ENCODE measurements around the gene MRPL42. TPM values are rescaled to one million over a fixed set of nuclear protein-coding genes. Genes with fewer than 3 reads are reported as not detected.
"Not testable (repeated sequence)": the region's sequence is repeated elsewhere in the genome, so short reads cannot be mapped to it uniquely, and the experiment has no call there.

MRPL42 gene
- total RNA-seq, 4 donors from 2014 or later: 36.0 to 47.0 (median 38.4) TPM

DNA sequence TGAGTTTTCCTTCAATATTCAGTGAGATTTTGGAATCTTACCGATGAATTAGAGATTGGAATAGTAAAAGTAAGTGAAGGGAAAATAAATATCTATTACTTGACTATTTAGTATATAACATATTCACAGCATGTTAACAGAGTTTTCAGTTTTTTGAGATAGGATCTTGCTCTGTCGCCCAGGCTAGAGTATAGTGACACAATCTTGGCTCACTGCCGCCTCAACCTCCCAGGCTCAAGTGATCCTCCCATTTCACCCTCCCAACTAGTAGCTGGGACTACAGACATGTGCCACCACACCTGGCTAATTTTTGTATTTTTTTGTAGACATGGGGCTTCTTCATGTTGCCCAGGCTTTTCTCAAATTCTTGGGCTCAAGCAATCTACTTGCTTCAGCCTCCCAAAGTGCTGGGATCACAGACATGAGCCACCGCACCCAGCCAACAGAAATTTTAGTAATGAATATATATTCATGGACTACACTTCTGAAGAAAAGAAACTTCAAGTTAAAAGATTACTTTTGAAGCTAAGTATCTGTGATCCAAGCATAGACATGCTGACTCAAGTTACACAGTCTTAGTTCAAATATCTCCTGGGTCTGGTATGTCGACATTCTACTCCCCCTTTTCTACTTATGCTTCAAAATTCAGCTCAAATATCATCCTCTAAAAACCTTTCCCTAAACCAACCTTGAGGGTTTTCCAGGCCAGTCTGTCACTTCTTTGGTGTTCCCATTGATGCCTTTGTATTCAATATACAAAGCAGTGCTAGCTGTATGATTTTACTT lies 39.3 kb upstream of the MRPL42 start:
- peak; percentile 58 for ATAC-seq (ENCODE audit: low FRiP score)
- TF ChIP-seq, protein P1, sequence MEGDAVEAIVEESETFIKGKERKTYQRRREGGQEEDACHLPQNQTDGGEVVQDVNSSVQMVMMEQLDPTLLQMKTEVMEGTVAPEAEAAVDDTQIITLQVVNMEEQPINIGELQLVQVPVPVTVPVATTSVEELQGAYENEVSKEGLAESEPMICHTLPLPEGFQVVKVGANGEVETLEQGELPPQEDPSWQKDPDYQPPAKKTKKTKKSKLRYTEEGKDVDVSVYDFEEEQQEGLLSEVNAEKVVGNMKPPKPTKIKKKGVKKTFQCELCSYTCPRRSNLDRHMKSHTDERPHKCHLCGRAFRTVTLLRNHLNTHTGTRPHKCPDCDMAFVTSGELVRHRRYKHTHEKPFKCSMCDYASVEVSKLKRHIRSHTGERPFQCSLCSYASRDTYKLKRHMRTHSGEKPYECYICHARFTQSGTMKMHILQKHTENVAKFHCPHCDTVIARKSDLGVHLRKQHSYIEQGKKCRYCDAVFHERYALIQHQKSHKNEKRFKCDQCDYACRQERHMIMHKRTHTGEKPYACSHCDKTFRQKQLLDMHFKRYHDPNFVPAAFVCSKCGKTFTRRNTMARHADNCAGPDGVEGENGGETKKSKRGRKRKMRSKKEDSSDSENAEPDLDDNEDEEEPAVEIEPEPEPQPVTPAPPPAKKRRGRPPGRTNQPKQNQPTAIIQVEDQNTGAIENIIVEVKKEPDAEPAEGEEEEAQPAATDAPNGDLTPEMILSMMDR (IDR thresholded peaks at IDR 0.05): no peak
- DNase-seq (ENCODE audit: low spot score): no peak

DNA sequence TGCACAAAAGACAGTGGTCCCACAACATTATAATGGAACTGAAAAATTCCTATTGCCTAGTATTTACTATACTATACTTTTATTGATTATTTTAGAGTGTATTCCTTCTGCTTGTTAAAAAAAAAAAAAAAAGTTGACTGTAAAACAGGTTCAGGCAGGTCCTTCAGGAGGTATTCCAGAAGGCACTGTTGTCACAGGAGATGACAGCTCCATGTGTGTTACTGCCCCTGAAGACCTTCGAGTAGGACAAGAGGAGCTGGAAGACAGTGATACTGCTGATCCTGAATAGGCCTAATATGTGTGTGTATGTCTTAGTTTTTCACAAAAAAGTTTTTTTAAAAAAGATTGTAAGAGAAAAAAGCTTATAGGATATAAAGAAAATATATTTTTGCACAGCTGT lies 37.9 kb upstream of the MRPL42 start:
- ATAC-seq (ENCODE audit: low FRiP score): no peak
- no peak for DNase-seq (ENCODE audit: low spot score)
- TF ChIP-seq, protein P1 (IDR thresholded peaks at IDR 0.05): no peak

DNA sequence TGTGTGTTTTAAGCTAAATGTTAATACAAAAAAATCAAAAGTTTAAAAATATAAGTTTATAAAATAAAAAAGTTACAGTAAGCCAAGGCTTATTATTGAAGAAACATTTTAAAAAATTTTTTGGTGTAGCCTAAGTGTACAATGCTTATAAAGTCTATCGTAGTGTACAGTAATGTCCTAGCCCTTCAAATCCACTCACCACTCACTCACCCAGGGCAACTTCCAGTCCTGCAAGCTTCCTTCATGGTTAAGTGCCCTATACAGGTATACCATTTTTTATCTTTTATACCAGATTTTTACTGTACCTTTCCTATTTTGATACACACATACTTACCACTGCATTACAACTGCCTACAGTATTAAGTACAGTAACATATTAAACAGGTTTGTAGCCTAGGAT lies 37.5 kb upstream of the MRPL42 start:
- no peak for ATAC-seq (ENCODE audit: low FRiP score)
- TF ChIP-seq, protein P1 (IDR thresholded peaks at IDR 0.05): no peak
- no peak for DNase-seq (ENCODE audit: low spot score)

DNA sequence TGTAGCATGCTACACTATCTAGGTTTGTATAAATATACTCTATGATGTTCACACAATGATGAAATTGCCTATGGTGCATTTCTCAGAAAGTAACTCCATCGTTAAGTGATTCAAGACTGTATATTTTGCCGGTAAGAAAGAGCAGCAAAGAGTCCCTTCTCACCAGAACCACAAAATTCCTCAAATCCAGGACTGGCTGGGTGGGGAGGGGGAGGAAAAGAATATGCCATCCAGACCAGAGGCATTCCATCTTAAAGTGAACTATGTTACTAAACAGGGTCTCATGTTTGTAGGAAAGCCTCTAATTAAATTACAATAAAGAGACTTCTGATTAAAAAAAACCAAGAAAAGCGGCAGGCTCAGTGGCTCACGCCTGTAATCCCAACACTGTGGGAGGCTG lies 37.0 kb upstream of the MRPL42 start:
- TF ChIP-seq, protein P1 (IDR thresholded peaks at IDR 0.05): no peak
- ATAC-seq (ENCODE audit: low FRiP score) (no peak), DNase-seq (ENCODE audit: low spot score) (no peak)

DNA sequence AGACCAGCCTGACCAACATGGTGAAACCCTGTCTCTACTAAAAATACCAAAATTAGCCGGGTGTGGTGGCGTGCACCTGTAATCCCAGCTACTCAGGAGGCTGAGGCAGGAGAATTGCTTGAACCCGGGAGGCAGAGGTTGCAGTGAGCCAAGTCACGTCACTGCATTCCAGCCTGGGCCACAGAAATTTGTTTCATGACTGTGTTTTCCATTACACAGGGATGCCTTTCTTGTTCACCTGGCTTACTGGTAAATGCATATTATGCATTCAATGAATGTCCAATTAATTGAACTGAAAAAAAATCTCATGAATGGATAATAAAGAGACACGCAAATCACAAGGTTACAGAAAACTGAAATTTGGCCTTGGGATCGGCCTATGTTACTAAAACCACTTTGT lies 35.3 kb upstream of the MRPL42 start:
- ATAC-seq (ENCODE audit: low FRiP score); DNase-seq (ENCODE audit: low spot score): not testable (repeated sequence)

DNA sequence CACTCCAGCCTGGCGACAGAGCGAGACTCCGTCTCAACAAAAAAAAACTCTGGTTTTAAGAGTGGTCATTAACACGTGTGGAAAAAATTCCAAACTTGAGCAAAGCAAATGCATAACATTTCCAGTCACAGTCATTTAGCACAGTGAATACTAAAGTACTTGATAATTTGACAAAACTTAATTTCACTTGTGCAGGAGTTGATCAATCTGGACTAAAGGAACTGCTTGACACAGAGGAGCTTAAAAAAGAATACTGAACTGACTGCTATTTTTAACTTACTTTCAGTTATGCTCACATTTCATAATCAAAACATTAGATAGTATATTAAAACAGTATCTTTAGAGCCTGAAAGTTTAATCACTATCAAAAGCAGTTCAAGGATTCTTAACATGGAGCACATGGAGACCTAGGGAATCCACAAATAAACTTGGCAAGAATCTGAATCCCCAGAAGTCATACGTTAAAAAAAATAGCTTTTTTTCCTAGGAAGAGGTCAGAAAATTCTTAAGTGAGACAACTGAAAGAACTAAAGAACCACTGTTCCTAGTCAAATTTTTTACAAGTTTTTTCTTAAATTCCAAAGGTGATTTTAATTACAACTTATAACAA lies 33.0 kb upstream of the MRPL42 start:
- DNase-seq (ENCODE audit: low spot score): no peak
- TF ChIP-seq, protein P1 (IDR thresholded peaks at IDR 0.05): no peak
- no peak for ATAC-seq (ENCODE audit: low FRiP score)

DNA sequence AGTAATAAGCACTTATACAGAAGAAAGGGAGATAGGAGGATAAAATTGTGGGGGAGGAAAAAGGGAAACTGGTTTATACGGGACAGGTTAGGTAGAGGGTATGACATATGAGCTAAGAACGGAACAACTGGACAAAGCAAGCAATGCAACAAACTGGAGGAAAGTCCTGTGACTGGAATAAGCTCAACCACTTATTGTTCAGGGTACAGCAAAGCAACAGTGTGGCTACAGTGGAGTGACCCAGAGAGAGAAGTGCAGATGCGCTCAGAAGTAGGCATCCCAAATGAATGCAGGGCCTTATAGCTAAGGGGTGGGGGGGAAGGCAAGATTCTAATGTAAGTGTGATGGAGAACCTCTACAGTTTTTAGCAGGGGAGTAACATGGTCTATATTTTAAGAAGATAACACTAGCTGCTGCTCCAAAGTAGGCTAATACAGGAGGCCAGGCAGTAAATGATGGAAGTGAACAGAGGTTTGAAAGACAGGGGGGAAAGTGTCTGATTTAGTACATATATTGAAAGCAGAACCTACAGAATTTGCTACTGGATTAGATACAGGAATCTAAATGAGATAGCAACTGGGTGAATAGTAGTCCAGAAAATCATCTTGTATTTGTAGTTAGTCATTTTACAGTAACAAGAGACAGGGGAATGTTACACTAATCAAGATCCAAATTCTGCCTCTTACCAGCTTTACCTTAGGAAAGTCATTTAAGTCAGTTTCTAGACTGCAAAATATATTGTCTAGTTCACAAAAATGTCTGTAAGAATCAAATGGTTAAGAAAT lies 28.9 kb upstream of the MRPL42 start:
- TF ChIP-seq, protein P1 (IDR thresholded peaks at IDR 0.05): no peak
- DNase-seq (ENCODE audit: low spot score) (no peak), ATAC-seq (ENCODE audit: low FRiP score) (no peak)
